ENCODE measurements around the gene RABL3.

- no peak for TF ChIP-seq CTCF (IDR thresholded peaks at IDR 0.05)
- no peak for TF ChIP-seq POLR2A (IDR thresholded peaks at IDR 0.05)
- TF ChIP-seq POLR2AphosphoS5 (IDR thresholded peaks at IDR 0.05), result no peak
- TF ChIP-seq EP300 (IDR thresholded peaks at IDR 0.05; ENCODE audit: low read depth), result no peak
Measured at GRCh38 chr3:120664926-120665325, 77.4 kb downstream of the RABL3 start.
